Right lobe of liver (tissue), 6 donors: Measurements from ENCODE around the gene PPP1R3C. TPM values are rescaled to one million over a fixed set of nuclear protein-coding genes. Genes with fewer than 3 reads are reported as not detected.
A peak's percentile ranks its signal among the peaks of the same experiment; 100 is the strongest.

Experiments used
- ATAC-seq, 4 donors: fragments of 200-7000 bp; cut with Tn5 transposase; one replicate each; pipeline ENCODE4 v1.9.1; 2020; ENCODE audit warnings: mild to moderate bottlenecking in 4 of 4, moderate library complexity in 4 of 4
- DNase-seq, 3 donors: peaks; one replicate each; pipeline ENCODE4 v3.0.0-alpha.2; 2020
- H3K27ac ChIP-seq, 3 donors: fragments of 200-600 bp; one replicate each; pipeline ENCODE4 v1.8.0; 2022
- H3K27me3 ChIP-seq, 2 donors: fragments of 200-600 bp; one replicate each; pipeline ENCODE4 v1.8.0; 2022
- H3K36me3 ChIP-seq, 4 donors: fragments of 200-600 bp; sonication (generic) in 1 of 4; one replicate each; pipeline versions ENCODE4 v1.5.1 to v1.8.0; 2017 to 2022; ENCODE audit warnings: control low read depth in 1 of 4
- H3K4me1 ChIP-seq, 4 donors: fragments of 200-600 bp; sonication (generic) in 1 of 4; one replicate each; pipeline versions ENCODE4 v1.5.1 to v1.8.0; 2017 to 2022; ENCODE audit warnings: control low read depth in 1 of 4
- H3K4me3 ChIP-seq, 3 donors: fragments of 200-600 bp; one replicate each; pipeline ENCODE4 v1.8.0; 2022
- H3K9me3 ChIP-seq, 4 donors: fragments of 200-600 bp; sonication (generic) in 1 of 4; one replicate each; pipeline versions ENCODE4 v1.5.1 to v1.8.0; 2017 to 2022; ENCODE audit warnings: control low read depth in 1 of 4
- POLR2A ChIP-seq: fragments of 450-650 bp; IDR thresholded peaks from one replicate; pipeline ENCODE4 v1.6.1; 2017; ENCODE audit warnings: antibody characterized with exemption, mild to moderate bottlenecking
- WGBS: methylation state at CpG from one replicate; pipeline ENCODE4 v1.1.6; 2018; ENCODE audit warnings: low coverage, low lambda C conversion rate; ENCODE audit not compliant: insufficient coverage; ENCODE audit errors: missing lambda C conversion rate; 5-methylcytosine and 5-hydroxymethylcytosine counted together
- intact Hi-C, 2 donors: fragments of 100-400 bp; cut with DNase I; formaldehyde crosslinking; loops; one replicate each; pipeline versions ENCODE4 v1.11.2 to v1.14.1; 2022
- total RNA-seq, 6 experiments: library from RNA; depleted of rRNA in 2 of 6; stranded (reverse); fragments of >200 nt in 2 of 6; fragmentation: NEBNext Ultra II Directional in 3 of 6; extraction: Animal tissue kit (Norgen Biotek cat#: 25700) in 3 of 6; gene quantifications; one replicate each; pipeline versions ENCODE4 v1.1.0 to v1.2.4, GENCODE V29; 2016 to 2023
- TF ChIP-seq, protein P1 (sequence below), 4 donors: fragments of 200-600 bp in 3 of 4; fragments of 450-650 bp in 1 of 4; IDR thresholded peaks; one replicate each; pipeline versions ENCODE4 v1.5.1 to v1.8.0; 2016 to 2022; ENCODE audit warnings: antibody characterized with exemption in 4 of 4, mild to moderate bottlenecking in 2 of 4
- donor health status: DM: no; HTN: yes; CAD: no.
- donor health status: DM: no; HTN: no; CAD: no.
- donor health status: DM: no; HTN: no; CAD: no.
- donor health status: DM: no; HTN: yes; CAD: no.
- donor health status: DM: no; HTN: yes; CAD: no.

Gene PPP1R3C
- total RNA-seq, 6 experiments from 2014 or later, result 24.7 to 158 (median 51.3) TPM

DNA sequence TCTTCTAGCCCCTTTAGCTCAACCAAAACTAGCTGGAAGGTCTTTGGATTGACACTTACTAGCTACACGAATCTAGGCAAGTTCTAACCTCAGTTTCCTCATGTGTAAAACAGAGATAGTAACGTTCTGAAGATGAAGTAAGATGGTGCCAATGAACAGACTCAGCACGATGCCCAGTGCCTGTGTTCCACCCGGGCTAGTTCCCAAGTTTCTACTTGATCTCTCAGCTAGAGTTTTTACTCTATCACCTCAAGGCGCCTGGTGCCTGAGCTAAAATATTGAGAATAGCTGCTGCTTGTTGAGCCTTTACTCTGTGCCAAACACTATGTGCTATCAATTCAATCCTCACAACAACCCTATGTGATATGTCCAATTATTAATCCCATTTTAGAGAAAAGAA is 1.4 kb upstream of the PPP1R3C start:
- Histone ChIP-seq H3K27ac (peak overlapping the region; percentile 81 to 83 (median 82)), H3K4me1 (peaks cover 0 to 32% (median 6%) of the 10 kb centered on the region in 4 donors), H3K9me3 (no peaks in the 10 kb centered on the region), H3K27me3 (no peaks in the 10 kb centered on the region), H3K36me3 (peaks cover 0 to 10% (median 0%) of the 10 kb centered on the region in 4 donors), H3K4me3 (no peak overlapping the region)
- ATAC-seq (no peak), DNase-seq (no peak)
- TF ChIP-seq, protein P1, sequence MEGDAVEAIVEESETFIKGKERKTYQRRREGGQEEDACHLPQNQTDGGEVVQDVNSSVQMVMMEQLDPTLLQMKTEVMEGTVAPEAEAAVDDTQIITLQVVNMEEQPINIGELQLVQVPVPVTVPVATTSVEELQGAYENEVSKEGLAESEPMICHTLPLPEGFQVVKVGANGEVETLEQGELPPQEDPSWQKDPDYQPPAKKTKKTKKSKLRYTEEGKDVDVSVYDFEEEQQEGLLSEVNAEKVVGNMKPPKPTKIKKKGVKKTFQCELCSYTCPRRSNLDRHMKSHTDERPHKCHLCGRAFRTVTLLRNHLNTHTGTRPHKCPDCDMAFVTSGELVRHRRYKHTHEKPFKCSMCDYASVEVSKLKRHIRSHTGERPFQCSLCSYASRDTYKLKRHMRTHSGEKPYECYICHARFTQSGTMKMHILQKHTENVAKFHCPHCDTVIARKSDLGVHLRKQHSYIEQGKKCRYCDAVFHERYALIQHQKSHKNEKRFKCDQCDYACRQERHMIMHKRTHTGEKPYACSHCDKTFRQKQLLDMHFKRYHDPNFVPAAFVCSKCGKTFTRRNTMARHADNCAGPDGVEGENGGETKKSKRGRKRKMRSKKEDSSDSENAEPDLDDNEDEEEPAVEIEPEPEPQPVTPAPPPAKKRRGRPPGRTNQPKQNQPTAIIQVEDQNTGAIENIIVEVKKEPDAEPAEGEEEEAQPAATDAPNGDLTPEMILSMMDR (IDR thresholded peaks at IDR 0.05), result no peak
- TF ChIP-seq POLR2A, result no peak
- intact Hi-C loops, result loop anchor here (5.0 to 10.0 kb wide), 3 partner anchors 77 to 139 kb away; no protein-coding TSS in a partner anchor
- WGBS, result 35% methylated on average over 4 of the region's 5 CpGs

DNA sequence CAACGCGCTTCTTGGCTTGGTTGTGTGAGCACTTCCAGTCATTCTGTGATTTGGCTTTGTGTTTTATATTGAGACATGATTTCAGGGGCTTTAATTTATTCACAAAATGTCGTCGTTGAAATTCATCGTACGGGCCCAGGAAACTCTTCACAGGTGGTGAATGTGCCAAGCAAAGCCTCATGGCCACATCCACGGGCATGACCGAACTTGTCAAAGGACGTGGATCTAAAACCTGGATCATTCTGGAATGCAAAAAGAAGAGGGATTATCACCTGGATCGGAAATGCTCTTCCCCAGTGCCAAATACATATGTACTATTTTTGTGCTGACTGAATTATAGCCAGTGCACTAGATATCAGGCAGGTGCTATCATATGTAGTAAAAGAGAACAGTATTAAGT is 2.2 kb downstream of the PPP1R3C start:
- TF ChIP-seq, protein P1 (IDR thresholded peaks at IDR 0.05), result no peak
- no peak for TF ChIP-seq POLR2A
- ATAC-seq (no peak), DNase-seq (no peak)
- H3K4me3 ChIP-seq, result peak overlapping the region; percentile 61 to 80 (median 78)
- no peaks in the 10 kb centered on the region for H3K9me3 ChIP-seq
- WGBS, result 31% methylated on average over 10 of the region's 10 CpGs
- peak overlapping the region; percentile 80 to 83 (median 82) for H3K27ac ChIP-seq
- intact Hi-C loops, result loop anchor here (5.0 to 10.0 kb wide), 3 partner anchors 73 to 136 kb away; no protein-coding TSS in a partner anchor
- H3K4me1 ChIP-seq, result peaks cover 0 to 51% (median 2%) of the 10 kb centered on the region in 4 donors
- H3K36me3 ChIP-seq, result peaks cover 0 to 13% (median 0%) of the 10 kb centered on the region in 4 donors
- H3K27me3 ChIP-seq, result no peaks in the 10 kb centered on the region

DNA sequence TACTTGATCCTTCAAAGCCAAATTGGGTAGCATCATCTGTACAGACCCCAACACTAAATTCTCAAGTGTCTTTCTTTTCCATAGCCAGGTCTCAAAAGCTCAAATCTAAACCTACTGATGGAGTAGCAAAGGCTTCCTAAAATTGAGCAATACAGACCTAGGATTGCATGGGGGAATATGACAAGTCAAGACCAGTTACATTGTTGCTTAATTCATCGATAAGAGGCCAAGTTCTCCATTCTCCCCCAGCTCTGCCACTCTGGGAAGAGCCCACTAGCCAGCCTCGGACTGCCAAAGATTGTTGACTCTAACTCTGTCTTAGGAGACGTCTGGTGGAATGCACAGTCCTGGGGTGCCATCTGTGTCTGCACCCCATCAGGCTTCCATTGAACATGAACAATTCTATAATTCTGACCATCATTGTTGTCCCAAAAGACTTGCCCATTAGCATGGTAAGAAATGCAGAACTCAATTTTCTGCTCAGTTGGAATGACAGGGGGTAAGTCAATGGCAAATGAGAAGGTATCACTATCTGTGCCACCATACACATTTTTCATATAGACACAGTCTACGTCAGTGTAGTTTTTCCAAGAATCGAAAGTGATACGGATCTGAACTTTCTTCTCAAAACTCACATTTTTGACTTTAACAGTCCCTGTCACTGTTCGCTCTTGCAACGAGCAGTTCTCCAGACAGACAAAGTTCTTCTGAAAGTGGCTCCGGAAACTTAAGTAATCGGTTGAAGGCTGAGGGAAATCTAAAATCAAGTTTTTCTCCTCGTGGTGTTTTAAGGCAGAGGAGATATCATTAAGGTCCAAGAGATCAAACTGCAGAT is 2.9 kb downstream of the PPP1R3C start:
- intact Hi-C loops, result loop anchor here (5.0 to 10.0 kb wide), 4 partner anchors 65 to 135 kb away; no protein-coding TSS in a partner anchor
- H3K27ac ChIP-seq, result peak overlapping the region; percentile 80 to 83 (median 82)
- peak; percentile 1 to 14 (median 9) for ATAC-seq

DNA sequence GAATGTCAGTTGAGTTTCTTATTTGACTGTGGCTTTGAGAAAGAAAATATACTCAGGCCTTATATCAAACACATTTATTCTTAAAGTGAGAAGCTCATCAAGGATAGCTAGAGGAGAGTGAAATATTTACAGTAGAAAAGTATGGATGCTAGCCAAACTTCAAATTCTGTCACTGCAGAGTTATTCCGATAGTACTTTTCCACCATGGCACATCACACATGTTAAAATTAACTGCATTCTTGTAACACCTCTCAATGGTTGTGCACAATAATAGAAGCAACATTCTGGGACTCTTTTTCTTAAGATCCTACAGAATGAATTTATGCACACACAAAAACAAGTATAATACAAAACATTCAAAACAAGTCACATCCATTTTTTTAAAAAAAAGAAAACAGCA is 4.5 kb downstream of the PPP1R3C start:
- Histone ChIP-seq H3K27ac (peak overlapping the region in 1 of 3 donors; percentile 46), H3K36me3 (peaks cover 0 to 13% (median 0%) of the 10 kb centered on the region in 4 donors)
- intact Hi-C loops, result loop anchor here in 1 of 2 donors (10.0 kb wide), 1 partner anchor 64 kb away; no protein-coding TSS in a partner anchor

More for the DNA sequence above, 2.9 kb downstream of the PPP1R3C start:
- peaks cover 0 to 13% (median 0%) of the 10 kb centered on the region in 4 donors for H3K36me3 ChIP-seq
- H3K27me3 ChIP-seq, result no peaks in the 10 kb centered on the region
- TF ChIP-seq, protein P1 (IDR thresholded peaks at IDR 0.05), result no peak
- peak; percentile 42 for TF ChIP-seq POLR2A
- WGBS, result 27% methylated on average over 10 of the region's 11 CpGs
- H3K9me3 ChIP-seq, result no peaks in the 10 kb centered on the region
- peaks cover 0 to 46% (median 0%) of the 10 kb centered on the region in 4 donors for H3K4me1 ChIP-seq
- DNase-seq, result no peak
- peak overlapping the region; percentile 61 to 80 (median 78) for H3K4me3 ChIP-seq

More for the DNA sequence above, 4.5 kb downstream of the PPP1R3C start:
- whole genome bisulfite sequencing, result 22% methylated on average over 1 of the region's 1 CpG
- Histone ChIP-seq H3K9me3 (no peaks in the 10 kb centered on the region), H3K27me3 (no peaks in the 10 kb centered on the region), H3K4me1 (peaks cover 0 to 31% (median 0%) of the 10 kb centered on the region in 4 donors), H3K4me3 (peak overlapping the region in 2 of 3 donors; percentile 78 to 80)
- TF ChIP-seq, protein P1 (IDR thresholded peaks at IDR 0.05), result no peak
- TF ChIP-seq POLR2A, result no peak
- no peak for DNase-seq
- ATAC-seq, result no peak
